ENCODE results near the gene PTPRC. TPM values are rescaled to one million over a fixed set of nuclear protein-coding genes. Genes with fewer than 3 reads are reported as not detected.

The PTPRC gene
- total and polyA plus RNA-seq, 2 donors (not counting 3 experiments of a cell fraction or from before 2014, with no cell fraction given), result not detected

- no peak for FAIRE-seq
- no peak for TF ChIP-seq FOS (IDR thresholded peaks at IDR 0.05; ENCODE audit: borderline replicate concordance, insufficient read depth, low read length)
- TF ChIP-seq GATA2 (IDR thresholded peaks at IDR 0.05; ENCODE audit: insufficient read depth, insufficient read length, low read depth, low read length), result no peak
- TF ChIP-seq MYC (IDR thresholded peaks at IDR 0.05; ENCODE audit: low read depth, low read length), result no peak
- no peak for TF ChIP-seq CTCF (IDR thresholded peaks at IDR 0.05; ENCODE audit: extremely low read depth in 1 of 2, insufficient read depth in 1 of 2, low read depth in 1 of 2, low read length in 2 of 2)
- TF ChIP-seq POLR2AphosphoS5 (IDR thresholded peaks at IDR 0.05; ENCODE audit: insufficient read depth, low read depth, low read length), result no peak
- TF ChIP-seq JUN (IDR thresholded peaks at IDR 0.05; ENCODE audit: borderline replicate concordance, insufficient read depth, insufficient read length, low read depth), result no peak
- TF ChIP-seq EZH2 (IDR thresholded peaks at IDR 0.05; ENCODE audit: borderline replicate concordance, low read depth, low read length, severe bottlenecking), result no peak
- TF ChIP-seq MAX (IDR thresholded peaks at IDR 0.05; ENCODE audit: insufficient read depth, insufficient read length), result no peak
- no peak for TF ChIP-seq POLR2A (IDR thresholded peaks at IDR 0.05; ENCODE audit: low read depth, low read length)
- Histone ChIP-seq H3K36me3 (ENCODE audit: control insufficient read depth in 2 of 2, extremely low read depth in 1 of 2, insufficient read depth in 2 of 2, low read length in 2 of 2) (no peaks in the 10 kb centered on the region), H3K9ac (replicated peaks; ENCODE audit: extremely low read depth, insufficient read depth, low read length) (no peak overlapping the region), H2AFZ (ENCODE audit: low read depth, low read length) (no peak overlapping the region), H3K4me3 (replicated peaks in 1 of 3; ENCODE audit: insufficient read depth in 1 of 3, low read depth in 1 of 3, low read length in 3 of 3) (no peak overlapping the region), H3K4me2 (ENCODE audit: insufficient read depth, low read length) (no peak overlapping the region), H3K79me2 (ENCODE audit: control insufficient read depth, insufficient read depth, low read length) (no peaks in the 10 kb centered on the region), H3K4me1 (ENCODE audit: control insufficient read depth, extremely low read depth, insufficient read depth, low read length) (no peaks in the 10 kb centered on the region), H4K20me1 (replicated peaks; ENCODE audit: control insufficient read depth, extremely low read depth, insufficient read depth, low read length) (no peaks in the 10 kb centered on the region), H3K27me3 (ENCODE audit: control insufficient read depth in 2 of 2, insufficient read depth in 2 of 2, low read length in 2 of 2) (no peaks in the 10 kb centered on the region), H3K9me1 (replicated peaks; ENCODE audit: control insufficient read depth, extremely low read depth, insufficient read depth, low read length) (no peaks in the 10 kb centered on the region), H3K27ac (ENCODE audit: insufficient read depth, low read depth, low read length) (no peak overlapping the region), H3K9me3 (replicated peaks; ENCODE audit: control insufficient read depth, insufficient read depth, low read length) (no peaks in the 10 kb centered on the region)
- CTCF ChIA-PET, result interaction anchor here (1.1 to 1.7 kb wide), 5 partner anchors 10 to 137 kb away, joined by 3 to 5 read pairs (median 3); no protein-coding TSS in a partner anchor
- DNase-seq (ENCODE audit: low read depth, low spot score), result no peak
- POLR2A ChIA-PET, result no interaction called here
- intact Hi-C loops (cut with micrococcal nuclease), result no loop called here
- dilution Hi-C loops (cut with MboI; ENCODE audit: extremely low pct_ligation_motif_present, low sequenced_read_pairs), result no loop called here
- no TSS peak for BruUV-seq (replicated peaks)
Observed at GRCh38 chr1:198605406-198605805, 33.4 kb upstream of the PTPRC start.
